Subcutaneous adipose tissue (tissue), 4 donors: Measurements from ENCODE around the gene TENT4B. TPM values are rescaled to one million over a fixed set of nuclear protein-coding genes. Genes with fewer than 3 reads are reported as not detected.

Source experiments
- CTCF ChIP-seq: fragments of 450-650 bp; IDR thresholded peaks from one replicate; pipeline ENCODE4 v1.5.1; 2016; ENCODE audit warnings: low read depth, mild to moderate bottlenecking, control low read depth, antibody characterized with exemption, moderate library complexity
- total RNA-seq, 4 donors: library from RNA; depleted of rRNA; stranded (reverse); fragments of >200 nt; gene quantifications; one replicate each; pipeline ENCODE4 v1.1.0, GENCODE V29; 2016

TENT4B gene
- total RNA-seq, 4 donors from 2014 or later, result 12.4 to 14.3 (median 13.2) TPM

- no peak for TF ChIP-seq CTCF
These were observed 6.3 kb upstream of the TENT4B start for GRCh38 chr16:50146479-50147435.

GRCh38 chr16:50151322-50151721 is 1.8 kb upstream of the TENT4B start:
- TF ChIP-seq CTCF, result no peak

- TF ChIP-seq CTCF, result no peak
These were observed 1.4 kb upstream of the TENT4B start for GRCh38 chr16:50151756-50152155.

GRCh38 chr16:50152351-50152806 is 727 bp upstream of the TENT4B start:
- TF ChIP-seq CTCF, result no peak

GRCh38 chr16:50153596-50154419 is 702 bp downstream of the TENT4B start:
- no peak for TF ChIP-seq CTCF

- no peak for TF ChIP-seq CTCF
These were observed 1.4 kb downstream of the TENT4B start for GRCh38 chr16:50154420-50154950.

GRCh38 chr16:50155925-50156324 is 2.8 kb downstream of the TENT4B start:
- no peak for TF ChIP-seq CTCF
